Heart left ventricle (tissue), 16 donors: Measurements from ENCODE around the gene SLC8B1. TPM values are rescaled to one million over a fixed set of nuclear protein-coding genes. Genes with fewer than 3 reads are reported as not detected.
A peak's percentile ranks its signal among the peaks of the same experiment; 100 is the strongest.

Experiments used
- ATAC-seq, 4 donors: fragments of 200-7000 bp; cut with Tn5 transposase; one replicate each; pipeline ENCODE4 v1.9.1; 2020 to 2022; ENCODE audit warnings: moderate library complexity in 4 of 4, mild to moderate bottlenecking in 3 of 4, moderate number of reproducible peaks in 1 of 4
- DNase-seq, 5 donors: peaks; one replicate each; pipeline ENCODE4 v3.0.0-alpha.2; 2020
- H3K27ac ChIP-seq, 12 donors: fragments of 200-600 bp; sonication (generic) in 4 of 12; one replicate each; pipeline versions ENCODE4 v1.5.0 to v1.8.0; 2016 to 2022; ENCODE audit warnings: mild to moderate bottlenecking in 2 of 12
- H3K27me3 ChIP-seq, 9 donors: fragments of 200-600 bp; sonication (generic) in 2 of 9; one replicate each; pipeline versions ENCODE4 v1.5.1 to v1.8.0; 2016 to 2022; ENCODE audit warnings: mild to moderate bottlenecking in 3 of 9
- H3K36me3 ChIP-seq, 9 donors: fragments of 200-600 bp; sonication (generic) in 2 of 9; one replicate each; pipeline versions ENCODE4 v1.5.0 to v1.8.0; 2018 to 2022; ENCODE audit warnings: mild to moderate bottlenecking in 2 of 9
- H3K4me1 ChIP-seq, 12 donors: fragments of 200-600 bp; sonication (generic) in 4 of 12; one replicate each; pipeline versions ENCODE4 v1.5.0 to v1.8.0; 2016 to 2022; ENCODE audit warnings: mild to moderate bottlenecking in 3 of 12
- H3K4me3 ChIP-seq, 12 donors: fragments of 200-600 bp; sonication (generic) in 4 of 12; one replicate each; pipeline versions ENCODE4 v1.5.0 to v1.8.0; 2017 to 2022; ENCODE audit warnings: mild to moderate bottlenecking in 9 of 12, moderate library complexity in 4 of 12
- H3K9me3 ChIP-seq, 12 donors: fragments of 200-600 bp; sonication (generic) in 4 of 12; one replicate each; pipeline versions ENCODE4 v1.5.0 to v1.8.0; 2016 to 2022; ENCODE audit warnings: mild to moderate bottlenecking in 1 of 12
- POLR2A ChIP-seq, 2 donors: fragments of 450-650 bp; IDR thresholded peaks; one replicate each; pipeline ENCODE4 v1.6.1; 2017; ENCODE audit warnings: antibody characterized with exemption in 2 of 2, mild to moderate bottlenecking in 2 of 2, moderate library complexity in 2 of 2
- WGBS, 4 donors: extraction: QIAGEN DNeasy Blood & Tissue Kit in 2 of 4; methylation state at CpG; one replicate each; pipeline versions ENCODE4 v1.1.5 to v1.1.7; 2013 to 2018; 5-methylcytosine and 5-hydroxymethylcytosine counted together
- intact Hi-C, 10 donors: fragments of 100-400 bp; cut with DNase I; formaldehyde crosslinking; loops; one replicate each; pipeline versions ENCODE4 v1.11.1 to v1.14.2; 2022
- polyA plus RNA-seq, 2 donors: library from polyadenylated mRNA; stranded (reverse); fragments of 200-250 nt; gene quantifications; one replicate each; pipeline ENCODE4 v1.2.3, GENCODE V29; 2013
- total RNA-seq, 9 donors: library from RNA; depleted of rRNA in 2 of 9; stranded (reverse); fragments of >200 nt in 2 of 9; fragmentation: NEBNext Ultra II Directional in 3 of 9; extraction: Animal tissue kit (Norgen Biotek cat#: 25700) in 3 of 9; gene quantifications; one replicate each; pipeline versions ENCODE4 v1.1.0 to v1.2.4, GENCODE V29; 2016 to 2023
- TF ChIP-seq, protein P1 (sequence below), 12 donors: fragments of 200-600 bp; sonication (generic) in 4 of 12; IDR thresholded peaks; one replicate each; pipeline versions ENCODE4 v1.5.0 to v1.8.0; 2018 to 2022; ENCODE audit warnings: antibody characterized with exemption in 12 of 12, mild to moderate bottlenecking in 5 of 12
- donor health status: ischemic (EF 13 %, LVEDD 7.1; RV severe dilation, severe dysfunction).
- donor health status: healthy with polysubstance abuse.
- donor health status: DM: no; HTN: yes; CAD: no.
- donor health status: DM: no; HTN: no; CAD: no.
- donor health status: ischemic (EF 25% LVEDD 6.9; RV normal size, moderate dysfunction).
- donor health status: ischemic (EF 25% LVEDD 5.7; RV mildly dilated, moderate dysfunction).
- donor health status: healthy.
- donor health status: DM: yes; HTN: yes; CAD: no.
- donor health status: ischemic (EF 35%, LVEDD 5.7; RV mildly dilated, moderate dysfunction).
- donor health status: nonischemic (EF 11% LVEDD 7.7; RV severe dilation, severe dysfunction).
- donor health status: DM: yes; HTN: yes; CAD: no.
- donor health status: PGD.
- donor health status: ischemic (EF 29% LVEDD 5.4; RV normal size, mild dysfunction).
- donor health status: nonischemic (EF 23%, LVEDD 6.1; RV moderate dilation, normal function).

Gene SLC8B1
- total and polyA plus RNA-seq, 11 donors, result 8.8 to 33.2 (median 11.1) TPM

DNA sequence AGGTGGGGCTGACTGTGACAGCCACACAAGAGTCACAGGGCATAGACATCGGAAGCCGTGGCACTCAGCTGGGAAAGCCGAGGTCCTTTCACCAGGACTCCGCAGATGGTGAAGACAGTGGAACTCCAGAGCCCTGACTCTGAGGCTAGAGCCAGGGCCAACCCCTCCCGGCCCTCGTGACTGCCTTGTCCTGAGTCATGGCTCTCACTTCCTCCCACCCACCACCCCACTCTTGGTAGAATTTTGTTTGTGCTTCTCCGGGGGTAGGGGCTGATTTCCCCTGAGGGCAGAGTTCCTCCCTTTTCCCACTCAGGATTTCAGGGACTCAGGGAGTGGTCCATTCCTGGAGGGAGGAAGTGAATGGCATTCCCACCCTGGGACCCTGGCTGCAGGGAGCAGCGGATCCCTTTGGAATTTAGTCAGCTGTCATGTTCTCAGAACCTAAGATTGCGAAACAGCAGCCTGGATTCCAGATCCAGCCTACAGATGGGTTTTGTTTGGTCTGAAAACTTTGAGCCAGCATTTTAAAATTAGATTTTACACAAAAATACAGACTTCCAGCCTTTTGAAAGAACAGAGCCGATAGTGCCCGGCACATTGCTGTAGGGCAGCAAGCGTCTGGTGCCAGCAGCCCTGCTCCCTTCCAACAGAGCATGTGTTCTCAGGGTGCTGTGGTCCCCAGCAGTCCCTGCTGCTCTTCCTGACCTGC is 62.9 kb downstream of the SLC8B1 start:
- intact Hi-C loops, result loop anchor here in 3 of 10 donors (5.0 to 10.0 kb wide), 3 partner anchors 47 to 75 kb away; partner anchors contain the start of gene TPCN1 (in 2 of the 3)
- no peaks in the 10 kb centered on the region for H3K9me3 ChIP-seq
- ATAC-seq (peak; percentile 74 to 92 (median 89)), DNase-seq (peak; percentile 79 to 92 (median 86))
- peak overlapping the region; percentile 69 to 94 (median 85) for H3K27ac ChIP-seq
- no peaks in the 10 kb centered on the region for H3K27me3 ChIP-seq
- TF ChIP-seq, protein P1, sequence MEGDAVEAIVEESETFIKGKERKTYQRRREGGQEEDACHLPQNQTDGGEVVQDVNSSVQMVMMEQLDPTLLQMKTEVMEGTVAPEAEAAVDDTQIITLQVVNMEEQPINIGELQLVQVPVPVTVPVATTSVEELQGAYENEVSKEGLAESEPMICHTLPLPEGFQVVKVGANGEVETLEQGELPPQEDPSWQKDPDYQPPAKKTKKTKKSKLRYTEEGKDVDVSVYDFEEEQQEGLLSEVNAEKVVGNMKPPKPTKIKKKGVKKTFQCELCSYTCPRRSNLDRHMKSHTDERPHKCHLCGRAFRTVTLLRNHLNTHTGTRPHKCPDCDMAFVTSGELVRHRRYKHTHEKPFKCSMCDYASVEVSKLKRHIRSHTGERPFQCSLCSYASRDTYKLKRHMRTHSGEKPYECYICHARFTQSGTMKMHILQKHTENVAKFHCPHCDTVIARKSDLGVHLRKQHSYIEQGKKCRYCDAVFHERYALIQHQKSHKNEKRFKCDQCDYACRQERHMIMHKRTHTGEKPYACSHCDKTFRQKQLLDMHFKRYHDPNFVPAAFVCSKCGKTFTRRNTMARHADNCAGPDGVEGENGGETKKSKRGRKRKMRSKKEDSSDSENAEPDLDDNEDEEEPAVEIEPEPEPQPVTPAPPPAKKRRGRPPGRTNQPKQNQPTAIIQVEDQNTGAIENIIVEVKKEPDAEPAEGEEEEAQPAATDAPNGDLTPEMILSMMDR (IDR thresholded peaks at IDR 0.05), result no peak
- TF ChIP-seq POLR2A (IDR thresholded peaks at IDR 0.05), result peak in 1 of 2 donors; percentile 22
- WGBS, 4 donors, result 26 to 63% (median 53%) methylated on average over 12 of the region's 12 CpGs
- H3K4me3 ChIP-seq, result peak overlapping the region in 4 of 12 donors; percentile 2 to 22 (median 6)
- H3K36me3 ChIP-seq, result peaks cover 0 to 95% (median 84%) of the 10 kb centered on the region in 9 donors
- H3K4me1 ChIP-seq, result peaks cover 6 to 52% (median 30%) of the 10 kb centered on the region in 12 donors

DNA sequence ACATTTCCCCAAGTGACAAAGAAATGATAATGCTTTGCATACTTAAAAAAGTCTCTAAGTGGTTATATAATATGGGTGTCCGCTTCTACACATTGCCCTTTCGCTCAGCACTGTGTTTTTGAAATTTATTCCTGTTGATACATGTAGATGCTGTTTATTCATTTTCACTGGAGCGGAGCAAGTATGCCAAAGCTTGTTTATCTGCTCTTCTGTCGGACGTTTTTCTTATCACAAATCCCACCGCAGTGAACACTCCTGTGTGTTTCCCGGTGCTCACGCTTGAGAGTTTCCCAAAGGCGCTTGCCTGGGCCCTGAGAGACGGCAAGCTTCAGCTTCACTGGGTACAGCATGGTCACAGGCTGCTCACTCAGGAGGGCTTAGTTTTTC is 63.5 kb downstream of the SLC8B1 start:
- intact Hi-C loops, result loop anchor here in 3 of 10 donors (5.0 to 10.0 kb wide), 3 partner anchors 47 to 74 kb away; partner anchors contain the start of gene TPCN1 (in 2 of the 3)
- peaks cover 6 to 52% (median 30%) of the 10 kb centered on the region in 12 donors for H3K4me1 ChIP-seq
- peak overlapping the region in 3 of 12 donors; percentile 2 to 22 (median 6) for H3K4me3 ChIP-seq
- DNase-seq (no peak), ATAC-seq (no peak)
- H3K9me3 ChIP-seq, result no peaks in the 10 kb centered on the region
- TF ChIP-seq, protein P1 (IDR thresholded peaks at IDR 0.05), result no peak
- TF ChIP-seq POLR2A (IDR thresholded peaks at IDR 0.05), result no peak
- H3K36me3 ChIP-seq, result peaks cover 0 to 95% (median 84%) of the 10 kb centered on the region in 9 donors
- no peaks in the 10 kb centered on the region for H3K27me3 ChIP-seq
- peak overlapping the region; percentile 69 to 94 (median 85) for H3K27ac ChIP-seq
- WGBS, 4 donors, result 58 to 72% (median 67%) methylated on average over 10 of the region's 10 CpGs

DNA sequence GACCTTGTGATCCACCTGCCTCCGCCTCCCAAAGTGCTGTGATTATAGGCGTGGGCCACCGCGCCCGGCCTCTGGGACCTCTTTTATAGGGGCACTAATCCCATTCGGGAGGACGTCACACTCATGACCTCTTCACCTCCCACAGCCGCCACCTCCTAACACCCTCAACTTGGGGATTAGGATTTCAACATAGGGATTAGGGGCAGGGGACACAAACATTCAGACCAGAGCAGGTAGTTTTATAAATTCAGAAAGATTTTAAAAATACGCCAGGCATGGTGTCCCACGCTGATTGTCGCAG is 64.2 kb downstream of the SLC8B1 start:
- H3K9me3 ChIP-seq, result no peaks in the 10 kb centered on the region
- no peaks in the 10 kb centered on the region for H3K27me3 ChIP-seq
- H3K4me1 ChIP-seq, result peaks cover 6 to 52% (median 30%) of the 10 kb centered on the region in 12 donors
- H3K36me3 ChIP-seq, result peaks cover 0 to 95% (median 84%) of the 10 kb centered on the region in 9 donors
- ATAC-seq (no peak), DNase-seq (peak in 1 of 5 donors; percentile 26)
- WGBS, 4 donors, result 96 to 98% (median 97%) methylated on average over 11 of the region's 11 CpGs
- no peak for TF ChIP-seq POLR2A (IDR thresholded peaks at IDR 0.05)
- TF ChIP-seq, protein P1 (IDR thresholded peaks at IDR 0.05), result no peak
- no peak overlapping the region for H3K4me3 ChIP-seq
- peak overlapping the region in 10 of 12 donors; percentile 73 to 94 (median 86) for H3K27ac ChIP-seq
- intact Hi-C loops, result loop anchor here in 3 of 10 donors (5.0 to 10.0 kb wide), 3 partner anchors 46 to 73 kb away; partner anchors contain the start of gene TPCN1 (in 2 of the 3)

DNA sequence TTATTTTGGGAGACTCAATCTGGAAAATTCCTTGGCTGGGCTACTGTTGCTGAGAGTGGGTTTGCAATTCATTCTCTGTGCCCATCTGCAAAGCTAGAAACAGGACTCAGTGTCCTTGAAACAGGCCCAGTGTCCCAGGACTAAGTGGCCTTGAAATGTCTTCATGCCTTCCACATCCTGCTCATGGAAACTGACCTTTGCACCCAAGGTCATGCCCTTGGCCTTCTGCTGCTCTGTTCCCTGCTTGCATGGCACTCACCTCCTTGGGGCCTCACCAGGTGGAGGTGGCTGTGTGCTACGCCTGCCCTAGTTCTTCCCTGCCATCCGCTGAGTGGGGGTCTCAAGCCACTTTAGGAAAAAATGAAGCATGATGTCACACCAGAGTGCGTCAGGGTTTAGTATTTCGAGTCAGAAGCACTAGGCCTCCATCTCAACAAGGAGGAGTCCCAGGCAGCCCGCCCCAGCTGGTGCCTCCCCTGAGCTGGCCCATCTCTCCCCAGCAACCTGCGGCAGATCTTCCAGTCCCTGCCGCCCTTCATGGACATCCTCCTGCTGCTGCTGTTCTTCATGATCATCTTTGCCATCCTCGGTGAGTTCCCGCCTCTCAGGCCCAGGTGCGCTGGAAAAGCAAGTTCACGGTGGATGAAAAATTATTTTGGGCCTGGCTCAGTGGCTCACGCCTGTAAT is 65.5 kb downstream of the SLC8B1 start:
- Histone ChIP-seq H3K4me3 (no peak overlapping the region), H3K27ac (peak overlapping the region; percentile 1 to 93 (median 64)), H3K4me1 (peaks cover 6 to 46% (median 30%) of the 10 kb centered on the region in 12 donors), H3K36me3 (peaks cover 0 to 95% (median 83%) of the 10 kb centered on the region in 9 donors), H3K9me3 (no peaks in the 10 kb centered on the region), H3K27me3 (no peaks in the 10 kb centered on the region)
- 95 to 97% (median 97%) methylated on average over 12 of the region's 12 CpGs for WGBS, 4 donors
- DNase-seq (peak in 1 of 5 donors; percentile 51), ATAC-seq (peak in 1 of 4 donors; percentile 34)
- intact Hi-C loops, result loop anchor here in 1 of 10 donors (5.0 kb wide), 1 partner anchor 72 kb away; no protein-coding TSS in a partner anchor
- no peak for TF ChIP-seq POLR2A (IDR thresholded peaks at IDR 0.05)
- TF ChIP-seq, protein P1 (IDR thresholded peaks at IDR 0.05), result no peak
